Mesenchymal stem cell (in vitro differentiated cells and primary cell): Measurements from ENCODE around the gene SFXN4.
A peak's percentile ranks its signal among the peaks of the same experiment; 100 is the strongest.
"Not testable (repeated sequence)": the region's sequence is repeated elsewhere in the genome, so short reads cannot be mapped to it uniquely, and the experiment has no call there.

Source experiments
- DNase-seq: peaks from one replicate; pipeline ENCODE4 v3.0.0-alpha.2; 2013
- H2AFZ ChIP-seq: one replicate; pipeline ENCODE4 v1.6.1; 2013; ENCODE audit warnings: low read depth, mild to moderate bottlenecking, control low read depth, inconsistent platforms, low read length, moderate library complexity
- H2AK5ac ChIP-seq: 2 replicates; pipeline ENCODE4 v1.6.1; 2013; ENCODE audit warnings: low read length, moderate library complexity, mild to moderate bottlenecking, inconsistent platforms; ENCODE audit not compliant: severe bottlenecking
- H2BK120ac ChIP-seq: one replicate; pipeline ENCODE4 v1.6.1; 2013; ENCODE audit warnings: low read depth, mild to moderate bottlenecking, inconsistent platforms, low read length, moderate library complexity
- H2BK12ac ChIP-seq, 2 experiments: one replicate each; pipeline ENCODE4 v1.6.1; 2013; ENCODE audit warnings: inconsistent platforms in 2 of 2, low read length in 2 of 2, mild to moderate bottlenecking in 2 of 2, moderate library complexity in 2 of 2, control low read depth in 1 of 2
- H2BK15ac ChIP-seq: one replicate; pipeline ENCODE4 v1.6.1; 2013; ENCODE audit warnings: mild to moderate bottlenecking, low read depth, inconsistent platforms; ENCODE audit not compliant: poor library complexity, severe bottlenecking
- H2BK5ac ChIP-seq: 2 replicates; pipeline ENCODE4 v1.6.1; 2013; ENCODE audit warnings: low read depth, mild to moderate bottlenecking, low read length, control low read depth, inconsistent platforms; ENCODE audit not compliant: poor library complexity, severe bottlenecking
- H3K14ac ChIP-seq, 2 experiments: one replicate each; pipeline ENCODE4 v1.6.1; 2013; ENCODE audit warnings: inconsistent platforms in 2 of 2, low read length in 2 of 2, control low read depth in 1 of 2, mild to moderate bottlenecking in 1 of 2, moderate library complexity in 1 of 2
- H3K18ac ChIP-seq, 2 experiments: one replicate each; pipeline ENCODE4 v1.6.1; 2013; ENCODE audit warnings: inconsistent platforms in 2 of 2, low read length in 2 of 2, control low read depth in 1 of 2, low read depth in 1 of 2, mild to moderate bottlenecking in 1 of 2
- H3K23ac ChIP-seq, 2 experiments: one replicate each; pipeline ENCODE4 v1.6.1; 2013; ENCODE audit warnings: inconsistent platforms in 2 of 2, low read length in 2 of 2, mild to moderate bottlenecking in 2 of 2, moderate library complexity in 2 of 2, control low read depth in 1 of 2
- H3K27ac ChIP-seq: 2 replicates; pipeline ENCODE4 v1.5.1; 2013; ENCODE audit warnings: mild to moderate bottlenecking, moderate library complexity, low read length, control low read depth, inconsistent platforms; ENCODE audit not compliant: poor library complexity, severe bottlenecking
- H3K27me3 ChIP-seq, 2 experiments: 2 replicates each; pipeline versions ENCODE4 v1.6.1 to v1.7.0; 2013; ENCODE audit warnings: low read length in 2 of 2, mild to moderate bottlenecking in 2 of 2, moderate library complexity in 2 of 2, control low read depth in 1 of 2, inconsistent platforms in 1 of 2; ENCODE audit not compliant: control insufficient read depth in 1 of 2, insufficient read depth in 1 of 2
- H3K36me3 ChIP-seq, 2 experiments: 2 replicates each; pipeline versions ENCODE4 v1.6.1 to v1.7.0; 2013; ENCODE audit warnings: low read length in 2 of 2, control low read depth in 1 of 2, inconsistent platforms in 1 of 2, low read depth in 1 of 2, mild to moderate bottlenecking in 1 of 2; ENCODE audit not compliant: insufficient read depth in 2 of 2, control insufficient read depth in 1 of 2
- H3K4ac ChIP-seq, 2 experiments: one replicate each; pipeline ENCODE4 v1.6.1; 2013; ENCODE audit warnings: inconsistent platforms in 2 of 2, low read length in 2 of 2, mild to moderate bottlenecking in 2 of 2, moderate library complexity in 2 of 2, control low read depth in 1 of 2, low read depth in 1 of 2
- H3K4me1 ChIP-seq: 2 replicates; pipeline ENCODE4 v1.6.1; 2013; ENCODE audit warnings: low read depth, low read length, control low read depth; ENCODE audit not compliant: control insufficient read depth, insufficient read depth
- H3K4me2 ChIP-seq: 2 replicates; pipeline ENCODE4 v1.6.1; 2013; ENCODE audit warnings: low read length, mild to moderate bottlenecking, inconsistent platforms; ENCODE audit not compliant: poor library complexity, severe bottlenecking
- H3K4me3 ChIP-seq, 2 experiments: 2 replicates each; pipeline versions ENCODE4 v1.5.1 to v1.7.0; 2013; ENCODE audit warnings: low read length in 2 of 2, mild to moderate bottlenecking in 2 of 2, control low read depth in 1 of 2, low read depth in 1 of 2; ENCODE audit not compliant: insufficient read depth in 1 of 2
- H3K79me1 ChIP-seq: replicated peaks from 2 replicates; pipeline ENCODE4 v1.6.1; 2013; ENCODE audit warnings: mild to moderate bottlenecking, control low read depth, low read length, inconsistent platforms; ENCODE audit not compliant: poor library complexity, severe bottlenecking
- H3K9ac ChIP-seq: 2 replicates; pipeline ENCODE4 v1.7.0; 2013; ENCODE audit warnings: mild to moderate bottlenecking, low read length, moderate library complexity
- H3K9me3 ChIP-seq: 2 replicates; pipeline ENCODE4 v1.7.0; 2013; ENCODE audit warnings: mild to moderate bottlenecking, low read length; ENCODE audit not compliant: control insufficient read depth
- H4K8ac ChIP-seq: one replicate; pipeline ENCODE4 v1.6.1; 2013; ENCODE audit warnings: inconsistent platforms, mild to moderate bottlenecking, low read length, moderate library complexity
- H4K91ac ChIP-seq: one replicate; pipeline ENCODE4 v1.6.1; 2013; ENCODE audit warnings: mild to moderate bottlenecking, low read length, inconsistent platforms
- WGBS: methylation state at CpG from one replicate; pipeline ENCODE4 v1.1.7; 2013; ENCODE audit warnings: mixed read lengths; 5-methylcytosine and 5-hydroxymethylcytosine counted together

SFXN4 gene

DNA sequence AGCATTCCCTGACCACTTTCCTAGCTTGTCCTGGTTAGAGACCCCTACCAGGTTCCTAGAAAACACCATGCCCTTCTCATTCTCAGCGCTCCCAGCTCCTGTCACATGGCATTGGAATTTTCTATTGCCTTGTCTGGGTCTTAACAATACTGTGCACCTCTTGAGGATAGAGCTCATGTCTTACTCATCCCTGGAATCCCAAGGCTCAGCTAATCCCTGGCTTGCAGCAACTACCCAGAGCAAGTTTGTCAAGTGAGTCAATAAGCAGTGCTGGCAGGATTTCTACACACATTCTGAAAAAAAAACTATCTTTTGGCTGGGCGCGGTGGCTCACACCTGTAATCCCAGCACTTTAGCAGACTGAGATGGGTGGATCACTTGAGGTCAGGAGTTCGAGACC, 24.8 kb upstream of the SFXN4 start:
- H2BK15ac ChIP-seq = no peak overlapping the region
- 0% methylated on average over 3 of the region's 4 CpGs for WGBS
- no peak overlapping the region for H3K14ac ChIP-seq
- H3K36me3 ChIP-seq = no peaks in the 10 kb centered on the region
- H2AFZ ChIP-seq = no peak overlapping the region
- H3K4me3 ChIP-seq = no peak overlapping the region
- H4K91ac ChIP-seq = no peak overlapping the region
- H2BK5ac ChIP-seq = no peak overlapping the region
- peak overlapping the region; percentile 1 to 67 for H3K18ac ChIP-seq
- H3K27ac ChIP-seq = peak overlapping the region; percentile 71
- no peak overlapping the region for H2AK5ac ChIP-seq
- peaks cover 0 to 5% of the 10 kb centered on the region in 2 experiments for H3K27me3 ChIP-seq
- H3K4me1 ChIP-seq = peaks cover 5% of the 10 kb centered on the region
- H3K4me2 ChIP-seq = no peak overlapping the region
- H3K79me1 ChIP-seq = no peaks in the 10 kb centered on the region
- H2BK12ac ChIP-seq = peak overlapping the region in 1 of 2 experiments; percentile 9
- peak overlapping the region; percentile 37 for H2BK120ac ChIP-seq
- peak; percentile 98 for DNase-seq
- H3K9me3 ChIP-seq = no peaks in the 10 kb centered on the region
- peak overlapping the region; percentile 16 for H3K9ac ChIP-seq
- peak overlapping the region; percentile 57 for H4K8ac ChIP-seq
- H3K23ac ChIP-seq = no peak overlapping the region
- no peak overlapping the region for H3K4ac ChIP-seq

- H3K27ac ChIP-seq = peak overlapping the region; percentile 71
- H3K4me2 ChIP-seq = no peak overlapping the region
- H2AK5ac ChIP-seq = peak overlapping the region; percentile 49
- WGBS = 13% methylated on average over 3 of the region's 3 CpGs
- H2BK5ac ChIP-seq = no peak overlapping the region
- H2BK15ac ChIP-seq = peak overlapping the region; percentile 12
- peak overlapping the region; percentile 9 to 59 for H2BK12ac ChIP-seq
- peak overlapping the region; percentile 37 for H2BK120ac ChIP-seq
- H3K79me1 ChIP-seq = no peaks in the 10 kb centered on the region
- peak overlapping the region; percentile 57 for H4K8ac ChIP-seq
- H3K4ac ChIP-seq = no peak overlapping the region
- H3K27me3 ChIP-seq = peaks cover 0 to 5% of the 10 kb centered on the region in 2 experiments
- peak; percentile 87 for DNase-seq
- H3K4me1 ChIP-seq = peaks cover 5% of the 10 kb centered on the region
- H3K9ac ChIP-seq = peak overlapping the region; percentile 16
- peak overlapping the region in 1 of 2 experiments; percentile 67 for H3K18ac ChIP-seq
- H3K9me3 ChIP-seq = no peaks in the 10 kb centered on the region
- no peak overlapping the region for H3K23ac ChIP-seq
- no peak overlapping the region for H4K91ac ChIP-seq
- H3K4me3 ChIP-seq = no peak overlapping the region
- H3K36me3 ChIP-seq = no peaks in the 10 kb centered on the region
- H2AFZ ChIP-seq = no peak overlapping the region
- H3K14ac ChIP-seq = no peak overlapping the region
Measured at GRCh38 chr10:119189811-119190282, 24.3 kb upstream of the SFXN4 start.

- Histone ChIP-seq H3K27ac (no peak overlapping the region), H2BK15ac (no peak overlapping the region), H3K14ac (no peak overlapping the region), H3K36me3 (no peaks in the 10 kb centered on the region), H3K4me1 (no peaks in the 10 kb centered on the region), H2BK5ac (no peak overlapping the region), H4K91ac (no peak overlapping the region), H2BK12ac (no peak overlapping the region), H2AK5ac (no peak overlapping the region), H3K27me3 (no peaks in the 10 kb centered on the region), H3K4me3 (no peak overlapping the region), H3K9ac (no peak overlapping the region), H3K79me1 (no peaks in the 10 kb centered on the region), H3K18ac (no peak overlapping the region), H3K9me3 (no peaks in the 10 kb centered on the region), H2AFZ (no peak overlapping the region), H3K4me2 (no peak overlapping the region), H3K23ac (no peak overlapping the region), H2BK120ac (no peak overlapping the region), H3K4ac (no peak overlapping the region), H4K8ac (no peak overlapping the region)
- WGBS = 90% methylated on average over 9 of the region's 9 CpGs
- DNase-seq = no peak
Measured at GRCh38 chr10:119183664-119184412, 18.3 kb upstream of the SFXN4 start.

DNA sequence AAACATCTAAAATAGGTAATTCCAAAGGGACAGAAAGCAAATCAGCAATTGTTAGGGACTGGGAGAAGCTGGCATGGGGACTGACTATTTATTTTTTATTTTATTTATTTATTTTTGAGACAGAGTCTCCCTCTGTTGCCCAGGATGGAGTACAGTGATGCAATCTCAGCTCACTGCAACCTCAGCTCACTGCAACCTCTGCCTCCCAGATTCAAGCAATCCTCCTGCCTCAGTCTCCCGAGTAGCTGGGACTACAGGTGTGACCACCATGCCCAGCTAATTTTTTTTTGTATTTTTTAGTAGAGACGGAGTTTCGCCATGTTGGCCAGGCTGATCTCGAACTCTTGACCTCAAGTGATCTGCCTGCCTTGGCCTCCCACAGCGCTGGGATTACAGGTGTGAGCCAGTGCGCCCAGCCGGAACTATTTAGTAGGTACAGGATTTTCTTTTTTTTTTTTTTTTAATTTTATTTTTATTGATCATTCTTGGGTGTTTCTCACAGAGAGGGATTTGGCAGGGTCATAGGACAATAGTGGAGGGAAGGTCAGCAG, 15.4 kb upstream of the SFXN4 start:
- H2BK120ac ChIP-seq, H2BK12ac ChIP-seq: not testable (repeated sequence)
- WGBS = 98% methylated on average over 4 of the region's 7 CpGs

More for the DNA sequence above, 15.4 kb upstream of the SFXN4 start:
- H3K27me3 ChIP-seq, H2AFZ ChIP-seq, DNase-seq, H4K91ac ChIP-seq, H3K4me2 ChIP-seq, H3K23ac ChIP-seq, H3K4me3 ChIP-seq, H3K4me1 ChIP-seq, H3K9me3 ChIP-seq, H3K14ac ChIP-seq, H2BK15ac ChIP-seq, H3K9ac ChIP-seq, H3K18ac ChIP-seq, H3K4ac ChIP-seq, H3K27ac ChIP-seq, H4K8ac ChIP-seq, H2AK5ac ChIP-seq, H2BK5ac ChIP-seq, H3K79me1 ChIP-seq: not testable (repeated sequence)
- peaks cover 10% of the 10 kb centered on the region in 2 experiments for H3K36me3 ChIP-seq
